Neural progenitor cell (in vitro differentiated cells): ENCODE results near the gene PCYT1A. TPM values are rescaled to one million over a fixed set of nuclear protein-coding genes. Genes with fewer than 3 reads are reported as not detected.

ENCODE experiments used
- DNase-seq: peaks from one replicate; pipeline ENCODE4 v3.0.0-alpha.2; 2016; ENCODE audit warnings: low spot score
- H2AFZ ChIP-seq: fragments of 200-600 bp; sonication (generic); replicated peaks from 2 replicates; pipeline ENCODE4 v1.6.1; 2016; ENCODE audit warnings: antibody characterized with exemption
- H3F3A ChIP-seq: fragments of 200-600 bp; sonication (generic); 2 replicates; pipeline ENCODE4 v1.6.1; 2016; ENCODE audit warnings: antibody characterized with exemption, low read depth
- H3K27ac ChIP-seq: fragments of 200-600 bp; sonication (generic); 2 replicates; pipeline ENCODE4 v1.5.1; 2016; ENCODE audit warnings: mild to moderate bottlenecking
- H3K27me3 ChIP-seq: fragments of 200-600 bp; sonication (generic); 2 replicates; pipeline ENCODE4 v1.6.1; 2016; ENCODE audit warnings: mild to moderate bottlenecking, moderate library complexity
- H3K36me3 ChIP-seq: fragments of 200-600 bp; sonication (generic); 2 replicates; pipeline ENCODE4 v1.5.1; 2016
- H3K4me1 ChIP-seq: fragments of 200-600 bp; sonication (generic); 2 replicates; pipeline ENCODE4 v1.6.1; 2016; ENCODE audit warnings: mixed run types
- H3K4me2 ChIP-seq: fragments of 200-600 bp; sonication (generic); 2 replicates; pipeline ENCODE4 v1.6.1; 2016
- H3K4me3 ChIP-seq: fragments of 200-600 bp; sonication (generic); 2 replicates; pipeline ENCODE4 v1.5.1; 2016
- H3K79me2 ChIP-seq: fragments of 200-600 bp; sonication (generic); 2 replicates; pipeline ENCODE4 v1.6.1; 2016; ENCODE audit warnings: low read depth
- H3K9ac ChIP-seq: fragments of 200-600 bp; sonication (generic); 2 replicates; pipeline ENCODE4 v1.6.1; 2016
- H3K9me3 ChIP-seq: fragments of 200-600 bp; sonication (generic); 2 replicates; pipeline ENCODE4 v1.5.1; 2016; ENCODE audit warnings: low read depth
- H4K20me1 ChIP-seq: fragments of 200-600 bp; sonication (generic); 2 replicates; pipeline ENCODE4 v1.6.1; 2016; ENCODE audit warnings: low read depth
- H3K27ac Mint-ChIP-seq: 3 replicates; pipeline ENCODE4 v1.8.0; 2021; ENCODE audit warnings: mixed read lengths
- H3K27me3 Mint-ChIP-seq: 2 replicates; pipeline ENCODE4 v1.8.0; 2022; ENCODE audit warnings: low read depth, mild to moderate bottlenecking, inconsistent platforms, moderate library complexity, mixed read lengths; ENCODE audit not compliant: insufficient read depth
- H3K36me3 Mint-ChIP-seq: 3 replicates; pipeline ENCODE4 v1.8.0; 2021; ENCODE audit warnings: mixed read lengths
- H3K4me1 Mint-ChIP-seq: 3 replicates; pipeline ENCODE4 v1.8.0; 2021; ENCODE audit warnings: mixed read lengths
- H3K4me3 Mint-ChIP-seq: 3 replicates; pipeline ENCODE4 v1.8.0; 2021; ENCODE audit warnings: mild to moderate bottlenecking, moderate library complexity, mixed read lengths
- H3K9me3 Mint-ChIP-seq: 3 replicates; pipeline ENCODE4 v1.8.0; 2020; ENCODE audit warnings: mixed read lengths
- EZH2 ChIP-seq: fragments of 200-600 bp; sonication (generic); IDR thresholded peaks from 2 replicates; pipeline ENCODE4 v1.6.1; 2017; ENCODE audit warnings: antibody characterized with exemption, mild to moderate bottlenecking, moderate library complexity
- EZH2phosphoT487 ChIP-seq: fragments of 200-600 bp; sonication (generic); IDR thresholded peaks from 2 replicates; pipeline ENCODE4 v1.6.1; 2017; ENCODE audit warnings: antibody characterized with exemption
- small RNA-seq: library from RNA; depleted of rRNA; stranded (forward); fragments of <200 nt; gene quantifications from one replicate; pipeline ENCODE3, GENCODE V24; 2015
- total RNA-seq: library from RNA; depleted of rRNA; stranded (reverse); fragments of >200 nt; gene quantifications from 2 replicates; pipeline ENCODE4 v1.2.3, GENCODE V29; 2015; ENCODE audit warnings: low replicate concordance
- TF ChIP-seq, protein P1 (sequence below): fragments of 200-600 bp; sonication (generic); IDR thresholded peaks from 2 replicates; pipeline ENCODE4 v1.5.1; 2017; ENCODE audit warnings: antibody characterized with exemption, mild to moderate bottlenecking

The PCYT1A gene
- total RNA-seq, 1 donor from 2014 or later, result 29.3 TPM

GRCh38 chr3:196181127-196181546, 106.4 kb downstream of the PCYT1A start:
- Mint-ChIP-seq H3K36me3 (no peaks in the 10 kb centered on the region), H3K4me3 (no peak overlapping the region), H3K27ac (no peak overlapping the region), H3K9me3 (no peaks in the 10 kb centered on the region), H3K27me3 (peaks cover 11% of the 10 kb centered on the region), H3K4me1 (peaks cover 25% of the 10 kb centered on the region)
- H3K36me3 ChIP-seq, result no peaks in the 10 kb centered on the region
- H3K4me1 ChIP-seq, result peaks cover 13% of the 10 kb centered on the region
- no peak overlapping the region for H3K4me3 ChIP-seq
- no peaks in the 10 kb centered on the region for H3K79me2 ChIP-seq
- no peaks in the 10 kb centered on the region for H3K9me3 ChIP-seq
- no peak overlapping the region for H2AFZ ChIP-seq
- H3K27ac ChIP-seq, result no peak overlapping the region
- H4K20me1 ChIP-seq, result no peaks in the 10 kb centered on the region
- no peak overlapping the region for H3K9ac ChIP-seq
- TF ChIP-seq, protein P1, sequence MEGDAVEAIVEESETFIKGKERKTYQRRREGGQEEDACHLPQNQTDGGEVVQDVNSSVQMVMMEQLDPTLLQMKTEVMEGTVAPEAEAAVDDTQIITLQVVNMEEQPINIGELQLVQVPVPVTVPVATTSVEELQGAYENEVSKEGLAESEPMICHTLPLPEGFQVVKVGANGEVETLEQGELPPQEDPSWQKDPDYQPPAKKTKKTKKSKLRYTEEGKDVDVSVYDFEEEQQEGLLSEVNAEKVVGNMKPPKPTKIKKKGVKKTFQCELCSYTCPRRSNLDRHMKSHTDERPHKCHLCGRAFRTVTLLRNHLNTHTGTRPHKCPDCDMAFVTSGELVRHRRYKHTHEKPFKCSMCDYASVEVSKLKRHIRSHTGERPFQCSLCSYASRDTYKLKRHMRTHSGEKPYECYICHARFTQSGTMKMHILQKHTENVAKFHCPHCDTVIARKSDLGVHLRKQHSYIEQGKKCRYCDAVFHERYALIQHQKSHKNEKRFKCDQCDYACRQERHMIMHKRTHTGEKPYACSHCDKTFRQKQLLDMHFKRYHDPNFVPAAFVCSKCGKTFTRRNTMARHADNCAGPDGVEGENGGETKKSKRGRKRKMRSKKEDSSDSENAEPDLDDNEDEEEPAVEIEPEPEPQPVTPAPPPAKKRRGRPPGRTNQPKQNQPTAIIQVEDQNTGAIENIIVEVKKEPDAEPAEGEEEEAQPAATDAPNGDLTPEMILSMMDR, result no peak
- TF ChIP-seq EZH2phosphoT487, result no peak
- no peak for TF ChIP-seq EZH2
- peaks cover 11% of the 10 kb centered on the region for H3F3A ChIP-seq
- no peak overlapping the region for H3K4me2 ChIP-seq
- no peak for DNase-seq
- H3K27me3 ChIP-seq, result no peaks in the 10 kb centered on the region

GRCh38 chr3:196180346-196180745, 107.2 kb downstream of the PCYT1A start:
- Histone ChIP-seq H3K9me3 (no peaks in the 10 kb centered on the region), H3K27me3 (no peaks in the 10 kb centered on the region), H3K36me3 (no peaks in the 10 kb centered on the region), H3K9ac (no peak overlapping the region), H3K27ac (no peak overlapping the region), H3K4me1 (peaks cover 10% of the 10 kb centered on the region), H4K20me1 (no peaks in the 10 kb centered on the region), H2AFZ (no peak overlapping the region), H3F3A (peaks cover 7% of the 10 kb centered on the region), H3K4me2 (no peak overlapping the region), H3K79me2 (no peaks in the 10 kb centered on the region), H3K4me3 (no peak overlapping the region)
- H3K27me3 Mint-ChIP-seq, result peaks cover 11% of the 10 kb centered on the region
- H3K36me3 Mint-ChIP-seq, result no peaks in the 10 kb centered on the region
- H3K27ac Mint-ChIP-seq, result no peak overlapping the region
- TF ChIP-seq EZH2phosphoT487 (no peak), EZH2 (no peak)
- TF ChIP-seq, protein P1, result no peak
- no peak for DNase-seq
- no peak overlapping the region for H3K4me3 Mint-ChIP-seq
- peaks cover 27% of the 10 kb centered on the region for H3K4me1 Mint-ChIP-seq
- H3K9me3 Mint-ChIP-seq, result no peaks in the 10 kb centered on the region

Small RNAs within 50 kb of the gene (small RNA-seq; reads per million reads assigned to genes)
- gene AC069257.2 (not detected), gene RF00019 (not detected)

Other genes with a start within 250 kb of the PCYT1A start
- gene TFRC, start 205.6 kb downstream of the PCYT1A start, total RNA-seq, result 60.0 and 87.7 TPM in 2 replicates
- gene ZDHHC19, start 76.3 kb downstream of the PCYT1A start, total RNA-seq, result not detected in 2 replicates
- 0.28 TPM in 1 of 2 replicates, not detected in the other for gene SLC51A, start 71.2 kb downstream of the PCYT1A start, total RNA-seq
- gene DYNLT2B, start 30.5 kb upstream of the PCYT1A start, total RNA-seq, result 29.9 and 44.8 TPM in 2 replicates
- not detected in 2 replicates for gene TM4SF19, start 50.7 kb upstream of the PCYT1A start, total RNA-seq
- gene UBXN7, start 144.7 kb upstream of the PCYT1A start, total RNA-seq, result 46.2 and 68.7 TPM in 2 replicates
- 23.8 and 25.1 TPM in 2 replicates for gene RNF168, start 216.0 kb upstream of the PCYT1A start, total RNA-seq
- gene SMCO1, start 227.6 kb upstream of the PCYT1A start, total RNA-seq, result not detected in 2 replicates